Brain pericyte (primary cell): ENCODE results near the gene SLC46A2.

Source experiments
- DNase-seq: peaks from one replicate; pipeline ENCODE4 v3.0.0-alpha.2; 2012; ENCODE audit warnings: low read depth, low spot score

Gene SLC46A2

DNA sequence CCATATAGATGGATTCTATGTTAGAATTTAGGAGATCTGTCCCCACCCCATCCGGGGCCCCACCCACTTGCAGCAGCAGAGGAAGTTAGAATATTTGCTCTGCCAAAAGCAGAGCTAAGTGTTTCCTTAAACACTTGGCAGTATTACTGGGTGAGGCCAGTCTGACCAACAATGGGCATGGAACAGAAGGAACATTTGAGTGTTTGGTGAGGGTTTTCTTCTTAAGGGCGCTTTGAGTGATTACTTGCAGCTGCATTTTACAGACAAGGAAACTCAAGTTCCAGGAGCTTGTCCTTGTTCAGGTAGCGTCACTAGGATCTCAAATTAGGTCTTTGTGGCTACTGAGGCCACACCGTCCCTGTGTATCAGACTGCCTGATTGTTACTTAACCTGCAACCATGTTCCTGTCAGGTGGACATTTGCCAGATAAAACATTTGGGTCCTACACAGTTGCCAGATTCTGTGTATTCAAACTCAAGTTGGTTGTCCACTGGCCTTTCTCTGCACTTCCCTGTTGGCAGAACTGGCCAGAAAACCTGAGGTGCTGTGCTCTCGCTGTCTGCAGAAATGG lies 59.3 kb downstream of the SLC46A2 start:
- DNase-seq, result no peak
